Esophagus mucosa (tissue), 1 donor: ENCODE results near the gene GMDS. TPM values are rescaled to one million over a fixed set of nuclear protein-coding genes. Genes with fewer than 3 reads are reported as not detected.

ENCODE experiments used
- ATAC-seq: fragments of 200-7000 bp; cut with Tn5 transposase; one replicate; pipeline ENCODE4 v1.9.1; 2020
- total RNA-seq: library from RNA; stranded (reverse); gene quantifications from one replicate; pipeline ENCODE4 v1.2.4, GENCODE V29; 2023
- donor health status: DM: yes; HTN: yes; CAD: no.

Gene GMDS
- total RNA-seq, 1 donor from 2014 or later: 43.8 TPM

DNA sequence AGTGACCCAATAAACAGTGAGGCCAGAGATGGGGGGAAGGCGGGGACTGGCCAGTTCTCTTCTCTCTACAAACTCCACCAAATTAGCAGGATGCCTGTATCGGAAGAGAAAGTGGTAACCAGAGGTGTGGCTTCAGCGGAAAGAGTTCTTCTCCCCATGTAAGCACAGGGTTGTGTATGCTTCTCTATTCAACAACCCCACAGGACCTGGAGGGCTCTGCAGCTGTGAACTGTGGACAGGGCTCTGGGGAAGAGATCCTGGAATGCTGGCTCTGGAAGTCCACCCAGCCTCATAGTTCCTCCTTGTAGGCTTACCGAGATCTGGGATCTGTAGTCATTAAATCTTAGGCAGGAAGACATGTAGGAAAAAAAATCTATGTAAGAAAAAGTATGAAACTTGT, 449.5 kb downstream of the GMDS start:
- no peak for ATAC-seq

- peak; percentile 64 for ATAC-seq
Observed at GRCh38 chr6:1792989-1793388, 452.4 kb downstream of the GMDS start.

GRCh38 chr6:1790684-1791083, 454.7 kb downstream of the GMDS start:
- no peak for ATAC-seq

DNA sequence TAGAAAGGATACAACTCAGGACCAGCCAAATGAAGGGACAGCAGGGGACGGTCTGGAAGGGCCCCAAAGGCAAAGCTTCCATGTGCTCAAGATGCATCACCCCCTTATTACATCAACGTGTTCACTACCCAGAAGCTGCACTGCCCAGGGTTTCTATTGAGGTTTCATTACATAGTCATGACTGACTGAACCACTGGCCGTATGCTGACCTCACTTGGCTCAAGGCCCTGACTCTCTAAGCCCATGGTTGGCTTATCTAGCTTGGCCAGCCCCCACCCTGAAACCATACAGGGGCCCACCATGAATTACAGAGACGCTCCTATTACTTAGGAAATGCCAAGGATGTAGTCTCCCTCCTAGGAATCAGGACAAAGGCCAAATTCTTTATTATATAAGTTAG, 456.3 kb downstream of the GMDS start:
- no peak for ATAC-seq

DNA sequence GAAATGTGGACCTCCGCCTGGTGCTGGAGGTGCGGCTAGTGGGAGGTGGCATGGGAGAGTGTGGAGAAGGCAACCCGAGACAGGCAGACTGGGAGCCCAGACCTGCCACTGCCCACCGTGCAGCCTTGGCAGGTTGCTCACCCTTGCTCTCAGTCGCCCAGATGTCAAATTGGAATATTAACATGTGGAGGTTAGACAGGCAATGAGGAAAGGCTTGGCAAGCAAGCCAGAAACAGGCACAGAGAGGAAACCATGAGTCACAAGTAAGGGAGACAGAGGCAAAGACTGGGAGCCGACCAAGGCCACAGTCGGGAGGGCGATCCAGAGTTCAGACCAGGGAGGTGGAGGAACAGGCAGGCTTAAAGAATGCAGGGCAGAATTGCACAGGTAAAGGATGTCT, 457.5 kb downstream of the GMDS start:
- ATAC-seq: peak; percentile 69

DNA sequence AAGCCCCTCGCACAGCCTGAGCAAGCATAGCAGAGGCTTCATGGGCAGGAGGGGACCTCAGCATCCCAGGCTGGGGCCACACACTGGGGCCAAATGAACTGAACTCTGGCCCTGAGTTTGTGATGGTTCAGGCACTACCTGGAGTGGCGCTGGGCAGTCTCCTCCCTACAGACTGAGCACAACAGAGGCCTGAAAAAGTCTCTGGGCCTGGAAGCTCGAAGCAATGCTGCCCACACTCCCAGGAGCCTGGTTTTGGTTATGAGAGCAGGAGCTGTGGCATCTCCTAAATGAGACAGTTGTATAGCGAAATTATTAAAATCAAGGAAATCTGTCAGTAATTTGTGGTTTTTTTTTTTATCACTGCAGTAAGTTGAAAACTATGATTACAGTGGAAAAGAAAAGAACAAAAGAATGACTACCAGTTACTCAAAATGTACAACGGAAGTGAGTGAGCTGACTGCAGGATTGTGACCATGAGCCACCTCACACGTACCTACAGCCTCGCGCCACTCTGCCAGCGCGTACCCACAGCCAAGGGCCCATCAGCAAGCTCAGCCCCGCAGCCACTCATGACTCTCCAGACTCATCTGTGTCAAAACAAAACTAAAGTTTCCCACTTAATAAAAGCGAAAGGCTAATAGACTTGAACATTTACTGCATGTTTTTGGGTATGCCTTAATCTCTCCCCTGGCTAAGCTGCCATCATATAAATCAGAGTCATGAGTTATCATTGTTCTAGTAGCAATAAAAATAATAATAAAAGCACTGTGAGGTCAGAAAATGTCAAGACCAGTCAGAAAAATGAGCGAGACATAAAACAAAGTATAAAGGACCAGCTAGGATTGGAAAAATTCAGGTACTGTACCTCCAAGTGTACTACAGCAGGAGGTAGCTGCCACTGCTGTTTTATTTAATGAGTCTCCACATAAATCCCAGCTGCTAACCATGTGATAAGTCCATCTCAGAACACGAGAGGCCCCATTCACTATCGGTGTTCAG, 458.7 kb downstream of the GMDS start:
- ATAC-seq: peak; percentile 16

- ATAC-seq: no peak
Observed at GRCh38 chr6:1784422-1784884, 461.0 kb downstream of the GMDS start.

DNA sequence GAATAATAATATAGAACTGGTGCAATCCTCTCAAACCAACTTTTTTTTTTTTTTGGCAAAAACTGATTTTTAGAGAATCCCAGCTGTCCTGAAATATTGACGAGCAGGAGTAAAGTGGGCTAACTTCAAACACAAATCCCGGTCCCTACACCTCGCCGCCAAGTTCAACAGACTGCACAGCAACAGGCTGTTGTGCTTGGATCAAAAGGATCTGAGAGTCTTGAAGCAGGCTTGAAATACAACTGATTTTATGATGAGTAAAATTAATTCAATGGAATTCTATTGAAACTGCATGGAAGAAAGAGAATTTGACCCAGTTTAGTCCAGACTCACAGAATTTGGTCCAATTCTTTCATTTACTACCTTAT, 463.6 kb downstream of the GMDS start:
- ATAC-seq: no peak

- ATAC-seq: peak; percentile 28
Observed at GRCh38 chr6:1781152-1781816, 464.1 kb downstream of the GMDS start.

GRCh38 chr6:1780251-1780867, 465.0 kb downstream of the GMDS start:
- no peak for ATAC-seq

DNA sequence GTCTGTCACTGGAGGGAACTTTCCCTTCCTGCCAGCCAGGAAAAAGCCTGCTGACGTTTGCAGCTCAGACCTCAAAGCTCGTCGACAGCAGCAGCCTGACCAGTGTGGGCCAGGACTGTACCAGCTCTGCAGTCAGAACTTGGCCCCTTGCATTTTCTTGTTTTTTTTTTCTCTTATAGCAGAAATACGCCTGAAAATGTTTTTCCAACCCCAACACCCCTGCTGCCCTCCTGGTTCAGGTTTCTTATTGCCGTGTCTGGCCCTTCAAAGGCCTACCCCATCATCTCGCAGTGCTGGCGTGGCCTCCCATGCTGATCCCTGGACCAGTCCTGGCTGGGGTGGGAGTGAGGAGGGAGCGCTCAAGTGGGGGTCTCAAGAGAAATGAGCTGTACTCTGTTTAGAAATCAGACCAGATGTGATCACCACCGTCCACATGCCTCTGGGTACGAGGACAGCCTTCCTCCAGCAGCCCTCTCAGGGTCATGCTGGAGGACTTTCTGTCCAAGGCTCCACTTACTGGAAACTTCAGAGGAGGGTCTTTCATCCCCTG, 466.6 kb downstream of the GMDS start:
- peak; percentile 29 for ATAC-seq

DNA sequence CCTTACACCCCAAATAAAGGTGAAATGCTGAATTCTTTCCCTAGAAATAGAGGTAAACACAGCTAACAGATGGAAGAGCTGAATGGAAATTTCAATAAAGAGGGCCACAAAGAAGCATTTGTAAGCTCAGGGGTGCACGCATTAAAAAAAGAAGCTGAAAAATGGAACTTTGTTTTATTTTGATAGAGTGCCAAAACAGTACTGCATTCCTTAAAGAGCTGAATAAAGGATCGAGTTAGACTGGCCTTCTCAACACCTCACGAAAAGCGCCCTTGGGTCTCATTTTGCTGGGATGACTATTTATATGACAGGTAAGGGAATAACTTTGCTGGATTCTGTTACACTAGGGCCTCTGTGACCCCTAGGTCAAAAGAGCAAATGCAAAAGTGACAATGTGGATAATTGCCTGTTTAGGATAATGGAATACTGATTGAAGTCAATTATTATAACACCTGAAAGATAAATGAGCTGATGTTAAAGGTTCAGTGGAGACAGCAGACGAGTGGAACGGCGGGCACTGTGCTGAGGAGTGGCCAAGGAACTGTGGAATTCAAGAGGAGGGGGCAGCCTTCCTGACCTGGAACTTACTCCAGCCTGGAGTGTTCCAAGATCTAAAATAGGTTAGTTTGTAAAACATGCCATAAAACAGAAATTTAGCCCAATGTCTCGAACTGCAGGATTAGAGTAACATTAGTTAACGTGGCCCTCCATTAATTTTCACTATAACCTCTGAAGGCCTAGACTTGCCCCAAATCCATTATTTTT, 467.3 kb downstream of the GMDS start:
- no peak for ATAC-seq

DNA sequence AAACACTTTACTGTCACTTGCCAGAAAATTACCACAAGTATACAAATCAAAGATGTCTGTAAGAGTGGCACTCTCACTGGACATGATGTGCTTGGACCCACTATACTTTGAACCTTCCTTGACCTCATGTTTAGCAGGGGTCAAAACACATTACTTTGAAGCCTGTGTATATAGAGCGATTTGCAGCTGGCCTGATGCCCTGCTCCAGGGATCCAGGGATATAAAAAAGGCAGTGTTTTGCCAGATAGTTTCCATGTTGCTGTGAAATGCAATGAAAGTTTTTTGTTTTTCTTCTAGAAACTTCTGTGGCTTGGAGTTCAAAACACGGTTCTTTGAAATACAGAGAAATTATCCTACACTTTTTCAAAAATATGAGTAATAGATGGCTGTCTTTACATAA, 470.0 kb downstream of the GMDS start:
- no peak for ATAC-seq

DNA sequence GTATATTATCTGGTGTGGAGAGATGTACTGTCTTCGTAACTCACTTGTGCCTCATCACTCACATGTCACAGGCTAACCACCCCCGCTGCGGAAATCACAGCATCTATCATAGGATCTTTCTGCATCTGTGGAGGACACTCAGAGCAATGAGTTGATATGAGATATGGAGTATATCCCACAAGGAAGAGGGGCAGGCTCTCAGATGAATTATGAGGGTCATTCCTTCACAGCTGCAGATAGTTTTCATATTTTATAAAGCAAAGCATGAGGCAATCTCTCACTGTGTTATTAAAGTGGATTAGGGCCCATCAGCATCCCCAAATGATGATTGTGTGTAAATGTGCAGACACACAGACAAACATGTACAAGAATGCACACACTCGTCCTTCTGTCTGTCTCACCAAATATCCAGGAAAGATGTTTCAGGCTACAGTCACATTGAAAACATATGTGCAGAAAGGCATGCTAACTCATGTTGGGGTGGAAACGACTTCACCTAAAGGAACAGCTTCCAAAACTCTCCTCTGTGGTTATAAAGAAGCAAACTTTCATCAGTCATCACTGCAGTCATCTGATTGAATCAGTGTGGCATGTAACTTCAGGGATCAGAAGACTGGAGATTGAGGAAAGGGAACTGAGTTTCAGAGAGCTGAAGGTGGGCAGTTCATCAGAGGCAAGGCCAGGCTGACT, 471.0 kb downstream of the GMDS start:
- ATAC-seq: no peak

GRCh38 chr6:1773700-1774099, 471.7 kb downstream of the GMDS start:
- ATAC-seq: no peak

DNA sequence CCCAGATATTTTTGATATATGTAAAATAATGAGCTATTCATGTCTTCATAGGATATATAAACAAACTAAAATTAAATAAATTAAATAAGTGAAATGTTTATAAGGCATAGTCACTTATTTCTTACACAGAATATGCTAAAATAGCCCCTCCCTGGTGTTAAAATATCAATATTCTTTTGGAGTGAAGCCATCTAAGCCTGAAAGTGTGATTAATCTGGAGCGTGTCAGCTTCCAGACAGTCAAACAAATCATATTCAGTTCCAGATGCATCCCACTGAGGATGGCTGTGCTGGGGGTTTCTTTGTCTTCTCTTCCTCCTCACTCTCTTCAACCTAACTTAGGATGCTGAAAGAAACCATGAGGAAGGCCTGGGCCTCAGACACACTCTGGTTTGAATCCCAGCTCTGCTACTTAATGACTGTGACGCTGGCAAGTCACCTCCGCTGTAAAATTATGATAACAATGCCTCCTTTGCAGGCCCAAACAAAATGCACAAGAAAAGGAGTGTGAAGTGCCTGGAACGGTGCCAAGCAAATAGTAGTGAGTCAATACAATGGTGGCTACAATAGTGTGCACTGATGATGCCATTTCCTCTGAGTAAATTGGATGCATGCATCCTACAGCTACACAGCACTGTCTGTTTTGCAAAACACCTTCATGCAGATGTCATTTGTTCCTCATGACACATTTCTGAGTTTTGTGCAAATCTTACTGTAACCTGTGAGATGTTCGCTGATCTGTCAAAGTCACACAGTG, 474.3 kb downstream of the GMDS start:
- peak; percentile 46 for ATAC-seq

GRCh38 chr6:1770435-1770843, 475.0 kb downstream of the GMDS start:
- peak; percentile 25 for ATAC-seq

DNA sequence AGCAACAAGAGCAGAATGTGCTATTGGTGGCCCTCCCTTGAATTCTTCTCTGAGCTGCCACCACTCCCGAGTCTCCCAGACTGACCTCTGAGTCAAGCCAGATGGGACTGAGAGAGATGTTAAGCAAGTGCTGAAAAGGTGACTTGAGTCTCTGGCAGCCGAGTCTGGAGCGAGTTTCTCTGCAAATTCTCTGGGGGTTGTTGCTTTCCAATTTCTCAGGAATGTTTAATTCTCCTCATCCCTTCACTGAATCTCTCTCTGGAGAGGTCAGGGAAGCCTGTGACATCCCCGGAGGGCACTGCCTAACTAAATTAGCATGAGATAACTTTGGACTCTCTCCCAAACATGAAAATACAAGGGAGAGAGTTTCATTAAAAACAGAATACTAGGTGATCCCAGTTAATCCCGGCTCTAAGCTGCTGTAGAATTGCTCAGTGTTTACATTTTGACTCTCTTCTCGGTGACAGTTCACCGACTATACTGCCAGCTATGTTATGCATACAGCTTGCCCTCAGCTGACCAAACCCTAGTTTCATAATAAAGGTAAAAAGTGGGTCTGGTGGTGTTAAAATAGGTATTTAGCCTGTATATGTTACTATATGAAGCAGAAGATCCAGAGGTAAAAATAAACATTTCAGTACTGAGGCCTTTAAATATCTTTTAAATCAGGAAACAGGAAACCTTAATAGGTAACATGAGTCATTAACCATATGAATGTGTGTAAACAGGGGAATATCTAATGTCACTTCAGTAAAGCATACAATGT, 477.7 kb downstream of the GMDS start:
- ATAC-seq: peak; percentile 79

DNA sequence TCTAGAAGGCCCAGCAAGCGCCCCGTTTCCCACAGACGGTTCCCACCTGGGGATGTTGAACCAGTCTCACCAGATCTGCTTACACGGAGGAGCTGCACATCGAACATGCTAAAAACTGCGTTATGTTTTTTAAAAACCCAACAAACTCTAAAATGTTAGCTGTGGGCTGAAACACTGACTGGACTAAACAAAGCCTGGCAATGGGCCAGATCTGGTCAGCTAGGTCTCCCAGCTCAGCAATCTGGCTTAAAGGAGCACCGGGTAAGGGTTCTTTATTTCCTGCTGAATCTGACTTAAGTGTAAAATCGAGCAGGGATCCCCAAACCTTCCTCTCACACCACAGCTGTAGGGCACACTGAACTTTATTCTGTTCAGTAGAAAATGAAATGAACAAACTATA, 478.8 kb downstream of the GMDS start:
- no peak for ATAC-seq
